ENCODE measurements around the gene SHISAL1.

SHISAL1 gene

DNA sequence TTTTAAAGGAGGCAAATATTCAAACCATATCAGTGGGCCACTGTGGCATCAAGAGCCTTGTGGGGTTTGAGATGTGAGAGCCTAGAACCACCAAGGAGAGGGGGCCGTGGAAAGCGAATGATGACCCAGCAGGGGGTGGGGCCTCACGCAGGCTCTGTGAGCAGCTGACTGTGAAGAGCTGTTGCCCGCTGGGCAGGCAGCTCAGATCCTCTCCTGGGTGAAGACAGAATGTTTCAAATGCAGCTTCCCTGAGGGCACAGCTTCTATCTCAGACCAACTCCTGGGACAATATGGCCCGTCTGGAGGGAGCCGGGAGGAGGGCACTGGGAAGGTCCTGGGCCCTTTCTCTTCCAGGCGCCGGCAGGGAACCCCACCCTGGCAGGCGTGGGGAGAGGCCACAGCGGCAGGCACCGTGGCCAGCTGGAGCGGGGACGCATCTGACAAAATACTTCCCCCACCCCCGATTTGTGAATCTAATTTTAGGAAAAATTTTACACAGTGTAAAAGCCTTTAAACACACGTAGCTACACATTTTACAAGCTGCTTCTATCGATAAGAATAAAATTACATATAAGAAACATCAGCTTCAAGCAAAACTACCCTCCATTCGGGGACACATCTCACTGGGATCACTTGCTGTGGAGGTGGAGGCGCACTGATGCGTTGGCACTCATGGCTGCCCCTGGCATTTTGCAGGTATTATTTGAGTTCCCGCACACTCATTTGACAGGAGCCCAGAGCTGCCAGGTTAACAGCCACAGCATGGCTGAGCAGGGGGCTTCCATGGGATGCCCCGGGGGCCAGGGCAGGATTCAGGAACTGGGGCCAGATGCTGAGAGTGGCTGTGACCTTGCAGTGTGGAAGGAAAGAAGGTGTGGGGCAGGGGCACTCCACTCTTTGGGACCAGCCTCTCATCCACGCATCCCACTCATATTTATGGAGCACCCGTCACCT, 91.7 kb downstream of the SHISAL1 start:
- Histone ChIP-seq H3K4me3 (ENCODE audit: insufficient read depth in 1 of 2, low read depth in 1 of 2, low read length in 2 of 2) (no peak overlapping the region), H3K18ac (ENCODE audit: low read depth in 1 of 2, low read length in 2 of 2) (no peak overlapping the region), H3K9me3 (ENCODE audit: control insufficient read depth, low read length) (no peaks in the 10 kb centered on the region), H2AK5ac (ENCODE audit: low read length, severe bottlenecking) (no peak overlapping the region), H2BK5ac (ENCODE audit: low read depth, low read length, poor library complexity, severe bottlenecking) (no peak overlapping the region), H3K27me3 (ENCODE audit: control insufficient read depth in 1 of 2, insufficient read depth in 1 of 2, low read length in 2 of 2) (peaks cover 4 to 67% of the 10 kb centered on the region in 2 experiments), H2BK15ac (ENCODE audit: low read depth, poor library complexity, severe bottlenecking) (no peak overlapping the region), H3K4me2 (ENCODE audit: low read length, poor library complexity, severe bottlenecking) (no peak overlapping the region), H4K91ac (ENCODE audit: low read length) (no peak overlapping the region), H3K14ac (ENCODE audit: low read length in 2 of 2) (no peak overlapping the region), H3K79me1 (replicated peaks; ENCODE audit: low read length, poor library complexity, severe bottlenecking) (no peaks in the 10 kb centered on the region), H3K23ac (ENCODE audit: low read length in 2 of 2) (no peak overlapping the region), H3K27ac (ENCODE audit: low read length, poor library complexity, severe bottlenecking) (no peak overlapping the region), H3K4me1 (ENCODE audit: control insufficient read depth, insufficient read depth, low read depth, low read length) (no peaks in the 10 kb centered on the region), H3K4ac (ENCODE audit: low read depth in 1 of 2, low read length in 2 of 2) (no peak overlapping the region), H3K9ac (ENCODE audit: low read length) (no peak overlapping the region), H4K8ac (ENCODE audit: low read length) (no peak overlapping the region), H2BK120ac (ENCODE audit: low read depth, low read length) (no peak overlapping the region), H2BK12ac (ENCODE audit: low read length in 2 of 2) (no peak overlapping the region), H2AFZ (ENCODE audit: low read depth, low read length) (no peak overlapping the region), H3K36me3 (ENCODE audit: control insufficient read depth in 1 of 2, insufficient read depth in 2 of 2, low read depth in 1 of 2, low read length in 2 of 2) (no peaks in the 10 kb centered on the region)
- 83% methylated on average over 22 of the region's 23 CpGs for WGBS
- DNase-seq, result no peak

GRCh38 chr22:44219101-44219870, 93.5 kb downstream of the SHISAL1 start:
- Histone ChIP-seq H3K27ac (ENCODE audit: low read length, poor library complexity, severe bottlenecking) (no peak overlapping the region), H3K4me1 (ENCODE audit: control insufficient read depth, insufficient read depth, low read depth, low read length) (no peaks in the 10 kb centered on the region), H2BK12ac (ENCODE audit: low read length in 2 of 2) (no peak overlapping the region), H3K18ac (ENCODE audit: low read depth in 1 of 2, low read length in 2 of 2) (no peak overlapping the region), H3K4me2 (ENCODE audit: low read length, poor library complexity, severe bottlenecking) (no peak overlapping the region), H3K27me3 (ENCODE audit: control insufficient read depth in 1 of 2, insufficient read depth in 1 of 2, low read length in 2 of 2) (peaks cover 4 to 62% of the 10 kb centered on the region in 2 experiments), H4K8ac (ENCODE audit: low read length) (no peak overlapping the region), H3K4ac (ENCODE audit: low read depth in 1 of 2, low read length in 2 of 2) (no peak overlapping the region), H2AK5ac (ENCODE audit: low read length, severe bottlenecking) (no peak overlapping the region), H3K14ac (ENCODE audit: low read length in 2 of 2) (no peak overlapping the region), H4K91ac (ENCODE audit: low read length) (no peak overlapping the region), H3K36me3 (ENCODE audit: control insufficient read depth in 1 of 2, insufficient read depth in 2 of 2, low read depth in 1 of 2, low read length in 2 of 2) (no peaks in the 10 kb centered on the region), H2BK120ac (ENCODE audit: low read depth, low read length) (no peak overlapping the region), H2BK5ac (ENCODE audit: low read depth, low read length, poor library complexity, severe bottlenecking) (no peak overlapping the region), H2AFZ (ENCODE audit: low read depth, low read length) (no peak overlapping the region), H3K4me3 (ENCODE audit: insufficient read depth in 1 of 2, low read depth in 1 of 2, low read length in 2 of 2) (no peak overlapping the region), H3K9ac (ENCODE audit: low read length) (no peak overlapping the region), H3K23ac (ENCODE audit: low read length in 2 of 2) (no peak overlapping the region), H3K79me1 (replicated peaks; ENCODE audit: low read length, poor library complexity, severe bottlenecking) (no peaks in the 10 kb centered on the region), H3K9me3 (ENCODE audit: control insufficient read depth, low read length) (peaks cover 11% of the 10 kb centered on the region), H2BK15ac (ENCODE audit: low read depth, poor library complexity, severe bottlenecking) (no peak overlapping the region)
- no peak for DNase-seq
- WGBS, result 82% methylated on average over 15 of the region's 21 CpGs

GRCh38 chr22:44218071-44218470, 94.7 kb downstream of the SHISAL1 start:
- H4K91ac ChIP-seq (ENCODE audit: low read length), result no peak overlapping the region
- peaks cover 4 to 52% of the 10 kb centered on the region in 2 experiments for H3K27me3 ChIP-seq (ENCODE audit: control insufficient read depth in 1 of 2, insufficient read depth in 1 of 2, low read length in 2 of 2)
- H3K14ac ChIP-seq (ENCODE audit: low read length in 2 of 2), result no peak overlapping the region
- 69% methylated on average over 6 of the region's 6 CpGs for WGBS
- H3K18ac ChIP-seq (ENCODE audit: low read depth in 1 of 2, low read length in 2 of 2), result no peak overlapping the region
- DNase-seq, result no peak
- H4K8ac ChIP-seq (ENCODE audit: low read length), result no peak overlapping the region
- H2AK5ac ChIP-seq (ENCODE audit: low read length, severe bottlenecking), result no peak overlapping the region
- peaks cover 11% of the 10 kb centered on the region for H3K9me3 ChIP-seq (ENCODE audit: control insufficient read depth, low read length)
- no peak overlapping the region for H3K27ac ChIP-seq (ENCODE audit: low read length, poor library complexity, severe bottlenecking)
- no peak overlapping the region for H3K4me2 ChIP-seq (ENCODE audit: low read length, poor library complexity, severe bottlenecking)
- no peaks in the 10 kb centered on the region for H3K79me1 ChIP-seq (replicated peaks; ENCODE audit: low read length, poor library complexity, severe bottlenecking)
- H3K4me1 ChIP-seq (ENCODE audit: control insufficient read depth, insufficient read depth, low read depth, low read length), result no peaks in the 10 kb centered on the region
- H3K4me3 ChIP-seq (ENCODE audit: insufficient read depth in 1 of 2, low read depth in 1 of 2, low read length in 2 of 2), result no peak overlapping the region
- no peak overlapping the region for H3K23ac ChIP-seq (ENCODE audit: low read length in 2 of 2)
- H2BK5ac ChIP-seq (ENCODE audit: low read depth, low read length, poor library complexity, severe bottlenecking), result no peak overlapping the region
- no peak overlapping the region for H3K9ac ChIP-seq (ENCODE audit: low read length)
- H3K4ac ChIP-seq (ENCODE audit: low read depth in 1 of 2, low read length in 2 of 2), result no peak overlapping the region
- no peaks in the 10 kb centered on the region for H3K36me3 ChIP-seq (ENCODE audit: control insufficient read depth in 1 of 2, insufficient read depth in 2 of 2, low read depth in 1 of 2, low read length in 2 of 2)
- H2BK12ac ChIP-seq (ENCODE audit: low read length in 2 of 2), result no peak overlapping the region
- no peak overlapping the region for H2BK120ac ChIP-seq (ENCODE audit: low read depth, low read length)
- no peak overlapping the region for H2BK15ac ChIP-seq (ENCODE audit: low read depth, poor library complexity, severe bottlenecking)
- no peak overlapping the region for H2AFZ ChIP-seq (ENCODE audit: low read depth, low read length)

DNA sequence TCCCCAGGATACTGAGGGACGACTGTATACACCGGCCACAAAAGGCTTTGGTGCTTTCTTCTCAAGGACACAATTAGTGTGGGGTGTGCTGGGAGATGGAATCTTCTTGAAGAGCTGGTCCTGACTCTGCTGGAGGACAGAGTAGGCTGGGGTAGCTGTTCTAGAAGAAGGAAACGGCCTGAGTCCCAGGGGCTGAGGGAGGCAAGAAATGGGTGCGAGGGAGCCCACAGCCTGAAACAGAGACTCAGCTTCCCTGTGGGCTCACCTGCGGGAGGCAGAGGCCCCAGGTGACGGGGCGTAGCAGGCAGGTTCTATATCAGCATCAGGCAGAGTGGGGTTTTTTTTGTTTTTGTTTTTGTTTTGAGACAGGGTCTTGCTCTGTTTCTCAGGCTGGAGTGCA, 95.4 kb downstream of the SHISAL1 start:
- no peak overlapping the region for H2BK15ac ChIP-seq (ENCODE audit: low read depth, poor library complexity, severe bottlenecking)
- no peak overlapping the region for H2BK5ac ChIP-seq (ENCODE audit: low read depth, low read length, poor library complexity, severe bottlenecking)
- H4K8ac ChIP-seq (ENCODE audit: low read length), result no peak overlapping the region
- no peak overlapping the region for H2BK120ac ChIP-seq (ENCODE audit: low read depth, low read length)
- H3K4ac ChIP-seq (ENCODE audit: low read depth in 1 of 2, low read length in 2 of 2), result no peak overlapping the region
- H2AFZ ChIP-seq (ENCODE audit: low read depth, low read length), result no peak overlapping the region
- no peaks in the 10 kb centered on the region for H3K79me1 ChIP-seq (replicated peaks; ENCODE audit: low read length, poor library complexity, severe bottlenecking)
- H2AK5ac ChIP-seq (ENCODE audit: low read length, severe bottlenecking), result no peak overlapping the region
- no peak for DNase-seq
- H3K4me2 ChIP-seq (ENCODE audit: low read length, poor library complexity, severe bottlenecking), result no peak overlapping the region
- no peak overlapping the region for H3K9ac ChIP-seq (ENCODE audit: low read length)
- H3K36me3 ChIP-seq (ENCODE audit: control insufficient read depth in 1 of 2, insufficient read depth in 2 of 2, low read depth in 1 of 2, low read length in 2 of 2), result no peaks in the 10 kb centered on the region
- peaks cover 11% of the 10 kb centered on the region for H3K9me3 ChIP-seq (ENCODE audit: control insufficient read depth, low read length)
- peaks cover 7 to 48% of the 10 kb centered on the region in 2 experiments for H3K27me3 ChIP-seq (ENCODE audit: control insufficient read depth in 1 of 2, insufficient read depth in 1 of 2, low read length in 2 of 2)
- no peak overlapping the region for H3K27ac ChIP-seq (ENCODE audit: low read length, poor library complexity, severe bottlenecking)
- H3K4me1 ChIP-seq (ENCODE audit: control insufficient read depth, insufficient read depth, low read depth, low read length), result no peaks in the 10 kb centered on the region
- H4K91ac ChIP-seq (ENCODE audit: low read length), result no peak overlapping the region
- H2BK12ac ChIP-seq (ENCODE audit: low read length in 2 of 2), result no peak overlapping the region
- H3K18ac ChIP-seq (ENCODE audit: low read depth in 1 of 2, low read length in 2 of 2), result no peak overlapping the region
- 86% methylated on average over 7 of the region's 7 CpGs for WGBS
- no peak overlapping the region for H3K14ac ChIP-seq (ENCODE audit: low read length in 2 of 2)
- no peak overlapping the region for H3K23ac ChIP-seq (ENCODE audit: low read length in 2 of 2)
- H3K4me3 ChIP-seq (ENCODE audit: insufficient read depth in 1 of 2, low read depth in 1 of 2, low read length in 2 of 2), result no peak overlapping the region
